ENCODE results near the gene XPNPEP2. TPM values are rescaled to one million over a fixed set of nuclear protein-coding genes. Genes with fewer than 3 reads are reported as not detected.

XPNPEP2 gene
- polyA plus RNA-seq, 1 of the 3 experiments (the other 2 are of a cell fraction) = 0.21 TPM

DNA sequence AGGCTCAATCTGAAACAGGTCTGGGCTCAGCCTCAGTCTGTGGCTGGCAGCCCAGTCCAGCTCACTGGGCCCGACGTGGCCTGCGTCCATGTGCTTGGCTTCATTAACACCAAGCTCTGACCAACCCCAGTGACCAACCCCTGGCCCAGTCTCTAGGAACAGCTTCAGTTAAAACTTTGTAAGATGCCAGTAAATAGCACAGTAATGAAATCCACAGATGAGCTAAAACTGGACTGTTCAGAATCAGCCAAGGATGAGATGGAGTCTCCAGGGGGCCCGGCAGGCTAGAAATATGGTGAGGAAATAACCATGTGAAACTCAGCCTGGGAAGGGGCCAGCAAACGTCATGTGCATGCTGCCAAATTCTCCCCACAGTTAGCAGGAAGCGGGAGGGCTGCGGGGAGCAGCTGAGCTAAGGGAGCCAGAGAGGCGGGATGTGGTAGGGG lies 37.1 kb upstream of the XPNPEP2 start:
- no peak for TF ChIP-seq CHD2 (IDR thresholded peaks at IDR 0.05; ENCODE audit: low read length, partially characterized antibody)
- H3K4me3 ChIP-seq (ENCODE audit: low read depth in 2 of 2, low read length in 1 of 2) = no peak overlapping the region
- CTCF ChIA-PET = interaction anchor here (1.0 to 1.2 kb wide), 2 partner anchors 25 to 407 kb away, joined by 3 read pairs; no protein-coding TSS in a partner anchor

DNA sequence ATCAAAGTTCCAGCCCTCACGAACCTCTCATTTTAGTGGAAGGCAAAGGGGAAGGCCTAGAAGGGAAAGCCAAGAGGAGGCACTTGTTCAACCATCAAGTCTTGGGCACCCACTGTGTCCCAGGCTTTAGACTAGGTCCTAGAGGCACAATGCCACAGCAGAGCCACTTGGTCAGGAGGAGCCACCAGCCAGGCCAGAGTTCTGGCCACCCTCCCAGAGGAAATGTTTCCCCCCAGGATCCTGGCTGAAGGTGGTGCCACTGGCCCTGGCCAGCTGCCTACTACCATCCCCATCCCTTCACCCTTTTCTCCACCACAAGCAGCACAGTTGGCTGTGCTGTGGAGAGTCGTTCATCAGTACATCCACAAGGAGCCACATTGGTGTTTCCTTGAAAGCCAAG lies 34.3 kb upstream of the XPNPEP2 start:
- TF ChIP-seq TAF1 (IDR thresholded peaks at IDR 0.05; ENCODE audit: borderline replicate concordance, low read depth, low read length) (no peak), REST (IDR thresholded peaks at IDR 0.05; ENCODE audit: low read depth, low read length) (no peak), NFIC (IDR thresholded peaks at IDR 0.05; ENCODE audit: borderline replicate concordance) (no peak)
- Histone ChIP-seq H3K4me1 (ENCODE audit: control insufficient read depth in 1 of 2, insufficient read depth in 2 of 2, low read depth in 1 of 2, low read length in 1 of 2) (peaks cover 0 to 6% of the 10 kb centered on the region in 2 experiments; a peak in 1 of 4 replicates), H3K9me2 (no peaks in the 10 kb centered on the region), H3F3A (replicated peaks; ENCODE audit: insufficient read depth) (no peaks in the 10 kb centered on the region), H3K9ac (no peak overlapping the region), H3K4me3 (ENCODE audit: low read depth in 2 of 2, low read length in 1 of 2) (no peak overlapping the region), H4K20me1 (ENCODE audit: insufficient read depth) (no peaks in the 10 kb centered on the region), H3K27me3 (ENCODE audit: insufficient read depth) (no peaks in the 10 kb centered on the region; the same call in 1 of the 2 replicates), H3K9me3 (peaks cover 6% of the 10 kb centered on the region; the same call in 1 of the 2 replicates), H2AFZ (ENCODE audit: low read depth) (no peak overlapping the region), H3K79me2 (ENCODE audit: insufficient read depth) (no peaks in the 10 kb centered on the region), H3K36me3 (replicated peaks in 1 of 2; ENCODE audit: control insufficient read depth in 1 of 2, insufficient read depth in 2 of 2, low read length in 1 of 2) (peaks cover 0 to 3% of the 10 kb centered on the region in 2 experiments), H3K27ac (ENCODE audit: low read depth in 2 of 2, low read length in 1 of 2) (no peak overlapping the region), H3K4me2 (no peak overlapping the region)
- 7% methylated on average over 2 of the region's 2 CpGs for WGBS (ENCODE audit: low lambda C conversion rate)
- CTCF ChIA-PET = interaction anchor here (1.4 to 2.0 kb wide), 2 partner anchors 68 to 98 kb away, joined by 3 to 5 read pairs; no protein-coding TSS in a partner anchor
- no peak for DNase-seq
- POLR2A ChIA-PET = no interaction called here

More for the DNA sequence above, 37.1 kb upstream of the XPNPEP2 start:
- H3K9ac ChIP-seq = no peak overlapping the region
- no peaks in the 10 kb centered on the region for H3F3A ChIP-seq (replicated peaks; ENCODE audit: insufficient read depth)
- no peaks in the 10 kb centered on the region for H3K79me2 ChIP-seq (ENCODE audit: insufficient read depth)
- no peaks in the 10 kb centered on the region for H3K36me3 ChIP-seq (replicated peaks in 1 of 2; ENCODE audit: control insufficient read depth in 1 of 2, insufficient read depth in 2 of 2, low read length in 1 of 2)
- peaks cover 6% of the 10 kb centered on the region; the same call in 1 of the 2 replicates for H3K27me3 ChIP-seq (ENCODE audit: insufficient read depth)
- DNase-seq = no peak
- no peaks in the 10 kb centered on the region for H3K9me2 ChIP-seq
- no peaks in the 10 kb centered on the region for H3K9me3 ChIP-seq
- H4K20me1 ChIP-seq (ENCODE audit: insufficient read depth) = no peaks in the 10 kb centered on the region
- no peak overlapping the region for H3K27ac ChIP-seq (ENCODE audit: low read depth in 2 of 2, low read length in 1 of 2)
- 61% methylated on average over 5 of the region's 8 CpGs for WGBS (ENCODE audit: low lambda C conversion rate)
- H2AFZ ChIP-seq (ENCODE audit: low read depth) = no peak overlapping the region
- POLR2A ChIA-PET = no interaction called here
- H3K4me2 ChIP-seq = no peak overlapping the region
- peaks cover 0 to 6% of the 10 kb centered on the region in 2 experiments; a peak in 1 of 4 replicates for H3K4me1 ChIP-seq (ENCODE audit: control insufficient read depth in 1 of 2, insufficient read depth in 2 of 2, low read depth in 1 of 2, low read length in 1 of 2)

DNA sequence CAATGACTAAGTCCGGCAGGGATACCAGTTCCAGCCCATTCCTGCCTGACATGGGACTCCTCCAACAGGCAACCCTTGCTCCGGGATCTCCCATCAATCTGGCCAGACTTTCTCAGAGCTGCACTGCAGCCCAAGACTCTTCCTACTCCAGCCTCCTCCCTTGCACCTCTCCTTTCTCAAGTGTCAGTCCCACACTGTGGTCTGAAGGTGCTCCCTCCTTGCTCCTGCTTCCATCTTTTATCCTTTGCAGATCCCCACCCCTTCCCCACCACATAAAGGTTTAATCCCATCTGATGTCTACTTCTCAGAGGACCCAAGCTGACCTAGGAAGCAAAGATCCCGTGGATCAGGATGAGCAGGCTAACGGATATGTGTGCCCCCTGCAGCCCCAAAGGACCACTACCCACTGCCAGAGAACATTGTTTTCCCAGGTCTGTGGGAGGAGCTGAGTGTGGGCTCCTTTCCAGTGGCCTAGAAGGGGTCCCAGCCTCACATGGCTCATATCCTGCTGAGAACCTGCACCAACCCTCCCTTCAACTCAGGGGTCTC lies 33.3 kb upstream of the XPNPEP2 start:
- Histone ChIP-seq H4K20me1 (ENCODE audit: insufficient read depth) (no peaks in the 10 kb centered on the region), H3K27me3 (ENCODE audit: insufficient read depth) (no peaks in the 10 kb centered on the region; the same call in 1 of the 2 replicates), H3K9ac (no peak overlapping the region), H3K4me2 (no peak overlapping the region), H3K4me3 (ENCODE audit: low read depth in 2 of 2, low read length in 1 of 2) (no peak overlapping the region), H3K79me2 (ENCODE audit: insufficient read depth) (no peaks in the 10 kb centered on the region), H3F3A (replicated peaks; ENCODE audit: insufficient read depth) (no peaks in the 10 kb centered on the region), H3K4me1 (ENCODE audit: control insufficient read depth in 1 of 2, insufficient read depth in 2 of 2, low read depth in 1 of 2, low read length in 1 of 2) (peaks cover 0 to 6% of the 10 kb centered on the region in 2 experiments; a peak in 1 of 4 replicates), H3K9me2 (no peaks in the 10 kb centered on the region), H3K36me3 (replicated peaks in 1 of 2; ENCODE audit: control insufficient read depth in 1 of 2, insufficient read depth in 2 of 2, low read length in 1 of 2) (peaks cover 0 to 3% of the 10 kb centered on the region in 2 experiments), H2AFZ (ENCODE audit: low read depth) (no peak overlapping the region), H3K9me3 (peaks cover 6% of the 10 kb centered on the region; the same call in 1 of the 2 replicates), H3K27ac (ENCODE audit: low read depth in 2 of 2, low read length in 1 of 2) (no peak overlapping the region)
- POLR2A ChIA-PET = no interaction called here
- DNase-seq = no peak
- CTCF ChIA-PET = interaction anchor here (1.4 kb wide), 2 partner anchors 20 to 99 kb away, joined by 3 to 8 read pairs; no protein-coding TSS in a partner anchor
- WGBS (ENCODE audit: low lambda C conversion rate) = 26% methylated on average over 4 of the region's 4 CpGs
- TF ChIP-seq EP300 (IDR thresholded peaks at IDR 0.05; ENCODE audit: borderline replicate concordance in 1 of 2, low read depth in 1 of 2, low read length in 1 of 2) (no peak), GATA2 (CRISPR knock-in tag; IDR thresholded peaks at IDR 0.05) (no peak), MXI1 (IDR thresholded peaks at IDR 0.05; ENCODE audit: low read depth, low read length) (no peak), RXRA (IDR thresholded peaks at IDR 0.05; ENCODE audit: borderline replicate concordance, low read depth) (no peak), TAF1 (IDR thresholded peaks at IDR 0.05; ENCODE audit: borderline replicate concordance, low read depth, low read length) (no peak), FOSL2 (IDR thresholded peaks at IDR 0.05; ENCODE audit: borderline replicate concordance, low read depth) (no peak), ELF1 (IDR thresholded peaks at IDR 0.05) (no peak), POLR2AphosphoS5 (IDR thresholded peaks at IDR 0.05; ENCODE audit: low read depth, low read length) (no peak), TCF12 (IDR thresholded peaks at IDR 0.05) (no peak), YY1 (IDR thresholded peaks at IDR 0.05; ENCODE audit: low read depth) (no peak), USF1 (IDR thresholded peaks at IDR 0.05; ENCODE audit: borderline replicate concordance, low read depth) (no peak), SIN3A (IDR thresholded peaks at IDR 0.05; ENCODE audit: borderline replicate concordance, low read depth, low read length) (no peak)
- TF ChIP-seq, protein P1, sequence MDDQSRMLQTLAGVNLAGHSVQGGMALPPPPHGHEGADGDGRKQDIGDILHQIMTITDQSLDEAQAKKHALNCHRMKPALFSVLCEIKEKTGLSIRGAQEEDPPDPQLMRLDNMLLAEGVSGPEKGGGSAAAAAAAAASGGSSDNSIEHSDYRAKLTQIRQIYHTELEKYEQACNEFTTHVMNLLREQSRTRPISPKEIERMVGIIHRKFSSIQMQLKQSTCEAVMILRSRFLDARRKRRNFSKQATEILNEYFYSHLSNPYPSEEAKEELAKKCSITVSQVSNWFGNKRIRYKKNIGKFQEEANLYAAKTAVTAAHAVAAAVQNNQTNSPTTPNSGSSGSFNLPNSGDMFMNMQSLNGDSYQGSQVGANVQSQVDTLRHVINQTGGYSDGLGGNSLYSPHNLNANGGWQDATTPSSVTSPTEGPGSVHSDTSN (IDR thresholded peaks at IDR 0.05) = no peak

Data from SK-N-SH (cell line).